SU-DHL-6 (cell line): ENCODE data around the gene BCL10.

ENCODE experiments used
- H2AFZ ChIP-seq: fragments of 200-600 bp; sonication (generic); 2 replicates; pipeline ENCODE4 v1.6.1; 2014; ENCODE audit warnings: low read depth, mild to moderate bottlenecking, moderate library complexity, mixed read lengths, antibody characterized with exemption, low read length; ENCODE audit not compliant: severe bottlenecking
- H3F3A ChIP-seq: fragments of 200-600 bp; shearing (Covaris generic); 2 replicates; pipeline ENCODE4 v1.6.0; 2016; ENCODE audit warnings: antibody characterized with exemption, mild to moderate bottlenecking; ENCODE audit not compliant: insufficient read depth
- H3K27ac ChIP-seq: fragments of 200-600 bp; sonication (generic); 2 replicates; pipeline ENCODE4 v1.5.1; 2016; ENCODE audit warnings: low read depth, mild to moderate bottlenecking, low read length, moderate library complexity, mixed read lengths
- H3K27me3 ChIP-seq: fragments of 200-600 bp; sonication (generic), shearing (Covaris generic); 2 replicates; pipeline ENCODE4 v1.6.0; 2014; ENCODE audit warnings: mild to moderate bottlenecking, low read length
- H3K36me3 ChIP-seq: fragments of 200-600 bp; sonication (generic); 2 replicates; pipeline ENCODE4 v1.6.1; 2014; ENCODE audit warnings: mild to moderate bottlenecking, low read length, mixed read lengths
- H3K4me2 ChIP-seq: fragments of 300-600, 200-600 bp; shearing (Covaris generic), sonication (generic); 2 replicates; pipeline ENCODE4 v1.6.0; 2014; ENCODE audit warnings: low read length, low read depth, mild to moderate bottlenecking; ENCODE audit not compliant: poor library complexity, severe bottlenecking
- H3K4me3 ChIP-seq: fragments of 200-600 bp; sonication (generic); 2 replicates; pipeline ENCODE4 v1.5.1; 2014; ENCODE audit warnings: antibody characterized with exemption, low read length, mild to moderate bottlenecking, mixed read lengths; ENCODE audit not compliant: insufficient read depth, poor library complexity, severe bottlenecking
- H3K79me2 ChIP-seq: fragments of 200-600 bp; sonication (generic); 2 replicates; pipeline ENCODE4 v1.6.1; 2014; ENCODE audit warnings: mild to moderate bottlenecking, low read length, moderate library complexity; ENCODE audit not compliant: insufficient read depth
- H3K9ac ChIP-seq: fragments of 200-600 bp; sonication (generic); 2 replicates; pipeline ENCODE4 v1.7.0; 2014; ENCODE audit warnings: mild to moderate bottlenecking, low read length
- H3K9me2 ChIP-seq: fragments of 200-600 bp; sonication (generic); replicated peaks from 2 replicates; pipeline ENCODE4 v1.6.1; 2014; ENCODE audit warnings: low read length; ENCODE audit not compliant: insufficient read depth
- H3K9me3 ChIP-seq: fragments of 200-600 bp; sonication (generic); 2 replicates; pipeline ENCODE4 v1.6.1; 2014; ENCODE audit warnings: low read length, mixed read lengths; ENCODE audit not compliant: insufficient read depth
- H4K20me1 ChIP-seq: fragments of 200-600 bp; sonication (generic); 2 replicates; pipeline ENCODE4 v1.6.1; 2014; ENCODE audit warnings: low read depth, mild to moderate bottlenecking, antibody characterized with exemption, low read length, moderate library complexity, mixed read lengths
- CTCF ChIP-seq: fragments of 200-600 bp; sonication (generic); IDR thresholded peaks from one replicate; pipeline ENCODE4 v1.5.1; 2017; ENCODE audit warnings: antibody characterized with exemption, mild to moderate bottlenecking, low read length, moderate library complexity; ENCODE audit not compliant: insufficient read depth, poor library complexity, severe bottlenecking
- EZH2phosphoT487 ChIP-seq: fragments of 200-600 bp; sonication (generic), shearing (Covaris generic); conservative IDR thresholded peaks from 2 replicates; pipeline ENCODE4 v1.6.1; 2018; ENCODE audit warnings: mild to moderate bottlenecking, antibody characterized with exemption, low read length, moderate library complexity, mixed read lengths

The BCL10 gene

GRCh38 chr1:85319931-85320330 lies 43.5 kb upstream of the BCL10 start:
- Histone ChIP-seq H3K9ac (no peak overlapping the region), H3K4me2 (no peak overlapping the region), H3K27me3 (no peaks in the 10 kb centered on the region), H2AFZ (no peak overlapping the region), H4K20me1 (no peaks in the 10 kb centered on the region), H3K36me3 (no peaks in the 10 kb centered on the region), H3K9me3 (no peaks in the 10 kb centered on the region), H3K4me3 (no peak overlapping the region), H3K27ac (no peak overlapping the region), H3K79me2 (no peaks in the 10 kb centered on the region), H3K9me2 (no peaks in the 10 kb centered on the region), H3F3A (no peaks in the 10 kb centered on the region)
- TF ChIP-seq CTCF (no peak), EZH2phosphoT487 (no peak)

DNA sequence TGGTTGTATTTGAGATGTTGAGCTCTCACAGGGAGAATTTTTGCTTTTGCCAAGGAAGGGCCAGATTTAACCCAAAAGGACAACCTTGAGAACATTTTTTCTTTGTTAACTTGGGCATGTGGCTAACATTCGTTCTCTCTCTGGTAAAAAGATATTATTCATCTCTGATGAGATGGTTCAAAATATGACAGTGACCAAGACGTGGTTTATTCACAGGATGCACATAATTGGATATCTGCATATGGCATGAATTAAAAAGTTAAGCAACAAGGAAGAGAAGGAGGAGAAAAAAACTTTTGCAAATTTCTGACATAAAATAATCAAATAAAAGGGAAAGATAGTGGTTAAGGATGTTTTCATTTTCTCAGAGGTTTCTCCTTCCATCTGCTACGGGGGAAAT lies 43.1 kb upstream of the BCL10 start:
- Histone ChIP-seq H3K4me2 (no peak overlapping the region), H3K4me3 (no peak overlapping the region), H3K36me3 (no peaks in the 10 kb centered on the region), H3K9ac (no peak overlapping the region), H3K79me2 (no peaks in the 10 kb centered on the region), H3K9me2 (no peaks in the 10 kb centered on the region), H4K20me1 (no peaks in the 10 kb centered on the region), H3K27me3 (no peaks in the 10 kb centered on the region), H3K27ac (no peak overlapping the region), H3K9me3 (no peaks in the 10 kb centered on the region), H3F3A (no peaks in the 10 kb centered on the region), H2AFZ (no peak overlapping the region)
- TF ChIP-seq CTCF: no peak
- no peak for TF ChIP-seq EZH2phosphoT487

DNA sequence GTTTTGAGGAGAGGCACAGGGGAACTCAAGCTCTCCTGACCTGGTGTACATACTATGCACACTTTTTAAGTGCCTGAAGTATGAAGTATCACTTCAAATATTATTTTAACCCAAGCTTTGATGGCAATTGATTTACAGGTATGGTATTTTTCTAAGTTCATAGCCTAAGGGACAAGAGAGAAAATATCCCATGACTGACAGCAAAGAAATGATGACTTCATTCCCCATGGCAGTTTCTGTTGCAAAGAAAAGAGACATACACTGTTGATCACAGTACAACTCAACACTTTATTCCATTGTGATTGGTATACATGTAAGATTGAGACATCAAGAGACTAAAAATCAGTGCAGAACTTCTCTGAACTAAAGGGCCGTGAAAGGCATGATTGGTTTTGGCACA lies 41.8 kb upstream of the BCL10 start:
- Histone ChIP-seq H2AFZ (no peak overlapping the region), H3F3A (no peaks in the 10 kb centered on the region), H3K9me3 (no peaks in the 10 kb centered on the region), H3K27me3 (no peaks in the 10 kb centered on the region), H3K79me2 (no peaks in the 10 kb centered on the region), H4K20me1 (no peaks in the 10 kb centered on the region), H3K4me2 (no peak overlapping the region), H3K36me3 (no peaks in the 10 kb centered on the region), H3K9ac (no peak overlapping the region), H3K4me3 (no peak overlapping the region), H3K27ac (no peak overlapping the region), H3K9me2 (no peaks in the 10 kb centered on the region)
- no peak for TF ChIP-seq CTCF
- TF ChIP-seq EZH2phosphoT487: no peak

GRCh38 chr1:85317560-85317959 lies 41.1 kb upstream of the BCL10 start:
- Histone ChIP-seq H4K20me1 (no peaks in the 10 kb centered on the region), H3K79me2 (no peaks in the 10 kb centered on the region), H3K27me3 (no peaks in the 10 kb centered on the region), H3K4me3 (no peak overlapping the region), H3K36me3 (no peaks in the 10 kb centered on the region), H3K27ac (no peak overlapping the region), H3K9ac (no peak overlapping the region), H3F3A (no peaks in the 10 kb centered on the region), H3K9me3 (no peaks in the 10 kb centered on the region), H2AFZ (no peak overlapping the region), H3K9me2 (no peaks in the 10 kb centered on the region), H3K4me2 (no peak overlapping the region)
- TF ChIP-seq EZH2phosphoT487 (no peak), CTCF (no peak)
